IMR-90 (cell line): Measurements from ENCODE around the gene VEGFA. TPM values are rescaled to one million over a fixed set of nuclear protein-coding genes. Genes with fewer than 3 reads are reported as not detected.

Experiments used
- ATAC-seq: fragments of 200-7000 bp; cut with Tn5 transposase; 2 replicates; pipeline ENCODE4 v1.9.1; 2020; ENCODE audit warnings: low read depth, mild to moderate bottlenecking, moderate library complexity
- BruUV-seq: library from RNA; stranded (reverse); fragments of 400-500 nt; replicated peaks from 2 replicates; lab custom pipeline; 2021; lab: Mats Ljungman, UMichigan
- CTCF ChIA-PET: fragments of 300-600 bp; formaldehyde crosslinking; extraction: SDS; loops from one replicate; lab custom pipeline; 2021; ENCODE audit warnings: antibody characterized with exemption; lab: Yijun Ruan, JAX
- POLR2A ChIA-PET: fragments of 300-600 bp; sonication (Branson Sonifier 250); formaldehyde crosslinking; loops from one replicate; lab custom pipeline; 2022; ENCODE audit warnings: antibody characterized with exemption; ENCODE audit not compliant: unreplicated experiment; lab: Charles Lee
- DNase-seq: peaks from one replicate; pipeline ENCODE4 v3.0.0; 2013
- H2AFZ ChIP-seq: replicated peaks from 2 replicates; pipeline ENCODE3; 2013; ENCODE audit warnings: low read length, mild to moderate bottlenecking; ENCODE audit not compliant: poor library complexity
- H2AK5ac ChIP-seq: 2 replicates; pipeline ENCODE4 v1.6.1; 2013; ENCODE audit warnings: low read depth, low read length, inconsistent platforms
- H2AK9ac ChIP-seq: replicated peaks from 2 replicates; pipeline ENCODE3; 2013; ENCODE audit warnings: mild to moderate bottlenecking, low read depth, low read length, moderate library complexity; ENCODE audit not compliant: poor library complexity
- H2BK120ac ChIP-seq: 2 replicates; pipeline ENCODE4 v1.6.1; 2013; ENCODE audit warnings: low read depth, low read length, inconsistent platforms
- H2BK15ac ChIP-seq: 3 replicates; pipeline ENCODE4 v1.6.1; 2013; ENCODE audit warnings: low read depth, low read length, inconsistent platforms
- H2BK20ac ChIP-seq: 2 replicates; pipeline ENCODE4 v1.6.1; 2013; ENCODE audit warnings: low read depth, mild to moderate bottlenecking, inconsistent platforms, low read length, moderate library complexity
- H2BK5ac ChIP-seq: 2 replicates; pipeline ENCODE4 v1.6.1; 2013; ENCODE audit warnings: mild to moderate bottlenecking, low read depth, low read length, inconsistent platforms; ENCODE audit not compliant: poor library complexity, severe bottlenecking
- H3K14ac ChIP-seq: replicated peaks from 2 replicates; pipeline ENCODE4 v1.6.1; 2013; ENCODE audit warnings: low read depth, low read length, inconsistent platforms
- H3K18ac ChIP-seq: 2 replicates; pipeline ENCODE4 v1.6.1; 2013; ENCODE audit warnings: low read depth, low read length, control low read depth
- H3K23ac ChIP-seq: 2 replicates; pipeline ENCODE4 v1.6.1; 2013; ENCODE audit warnings: low read depth, low read length, inconsistent platforms
- H3K27ac ChIP-seq: 2 replicates; pipeline ENCODE4 v1.5.1; 2013; ENCODE audit warnings: mild to moderate bottlenecking, control low read depth, low read length; ENCODE audit not compliant: insufficient read depth
- H3K27me3 ChIP-seq: 2 replicates; pipeline ENCODE4 v1.6.1; 2013; ENCODE audit warnings: low read length; ENCODE audit not compliant: control insufficient read depth, insufficient read depth
- H3K36me3 ChIP-seq: 2 replicates; pipeline ENCODE4 v1.6.1; 2013; ENCODE audit warnings: low read length, mixed read lengths; ENCODE audit not compliant: control insufficient read depth, insufficient read depth
- H3K4ac ChIP-seq: 2 replicates; pipeline ENCODE4 v1.6.1; 2013; ENCODE audit warnings: low read depth, low read length, inconsistent platforms
- H3K4me1 ChIP-seq: 2 replicates; pipeline ENCODE4 v1.6.1; 2013; ENCODE audit warnings: low read length, mixed read lengths; ENCODE audit not compliant: control insufficient read depth, insufficient read depth
- H3K4me2 ChIP-seq: 2 replicates; pipeline ENCODE4 v1.6.1; 2013; ENCODE audit warnings: low read depth, mild to moderate bottlenecking, control low read depth, low read length, moderate library complexity
- H3K4me3 ChIP-seq: 2 replicates; pipeline ENCODE4 v1.5.1; 2013; ENCODE audit warnings: low read depth, mild to moderate bottlenecking, control low read depth, low read length, moderate library complexity; ENCODE audit not compliant: insufficient read depth
- H3K56ac ChIP-seq: 2 replicates; pipeline ENCODE4 v1.6.1; 2013; ENCODE audit warnings: low read length, inconsistent platforms; ENCODE audit not compliant: insufficient read depth; ENCODE audit errors: extremely low read depth
- H3K79me1 ChIP-seq, 2 experiments: 2 replicates each; pipeline ENCODE4 v1.6.1; 2013; ENCODE audit warnings: low read length in 2 of 2, inconsistent platforms in 1 of 2, low read depth in 1 of 2
- H3K9ac ChIP-seq: 2 replicates; pipeline ENCODE4 v1.6.1; 2013; ENCODE audit warnings: low read depth, low read length, control low read depth
- H3K9me1 ChIP-seq: 2 replicates; pipeline ENCODE4 v1.6.1; 2013; ENCODE audit warnings: low read length, inconsistent platforms; ENCODE audit not compliant: insufficient read depth
- H3K9me3 ChIP-seq: 2 replicates; pipeline ENCODE4 v1.6.1; 2013; ENCODE audit warnings: low read length; ENCODE audit not compliant: control insufficient read depth, insufficient read depth
- H4K20me1 ChIP-seq: 2 replicates; pipeline ENCODE4 v1.6.1; 2013; ENCODE audit warnings: low read length, inconsistent platforms; ENCODE audit not compliant: insufficient read depth
- H4K5ac ChIP-seq: 2 replicates; pipeline ENCODE4 v1.6.1; 2013; ENCODE audit warnings: mild to moderate bottlenecking, low read depth, low read length, control low read depth
- H4K8ac ChIP-seq, 2 experiments: 2 replicates each; pipeline ENCODE4 v1.6.1; 2013; ENCODE audit warnings: low read depth in 2 of 2, low read length in 2 of 2, control low read depth in 1 of 2, inconsistent platforms in 1 of 2
- H4K91ac ChIP-seq: 2 replicates; pipeline ENCODE4 v1.6.1; 2013; ENCODE audit warnings: low read depth, low read length, inconsistent platforms; ENCODE audit not compliant: insufficient read depth
- NFE2L2 ChIP-seq: fragments of 150-350 bp; IDR thresholded peaks from 2 replicates; pipeline ENCODE4 v1.6.1; 2016; ENCODE audit warnings: low read depth, mild to moderate bottlenecking, low read length
- POLR2A ChIP-seq: IDR thresholded peaks from 2 replicates; pipeline ENCODE4 v1.6.1; 2012; ENCODE audit warnings: mild to moderate bottlenecking, low read depth, low read length
- WGBS, 2 experiments: methylation state at CpG; one replicate each; pipeline versions ENCODE4 v1.1.5 to v1.1.7; 2013; ENCODE audit warnings: missing lambda C conversion rate in 2 of 2; ENCODE audit not compliant: insufficient read length in 1 of 2; ENCODE audit errors: extremely low coverage in 2 of 2; 5-methylcytosine and 5-hydroxymethylcytosine counted together
- dilution Hi-C: fragments of 300-500 bp; cut with HindIII; formaldehyde crosslinking; loops from one replicate; pipeline ENCODE4 v1.14.3; 2018; ENCODE audit warnings: low sequenced_read_pairs; ENCODE audit not compliant: unreplicated experiment
- in situ Hi-C: fragments of 300-500 bp; cut with MboI; formaldehyde crosslinking; loops from 3 replicates; pipeline ENCODE4 v1.14.3; 2019; ENCODE audit warnings: low sequenced_read_pairs, inconsistent platforms, mixed read lengths
- intact Hi-C: fragments of 100-400 bp; cut with micrococcal nuclease; formaldehyde crosslinking; loops from 2 replicates; pipeline ENCODE4 v1.10.0; 2022
- polyA plus RNA-seq, 3 experiments: library from polyadenylated mRNA; depleted of rRNA; stranded (reverse); fragments of >200 nt; gene quantifications; 2 replicates each; pipeline ENCODE4 v1.2.3, GENCODE V29; 2012; ENCODE audit warnings: low replicate concordance in 1 of 3
- total RNA-seq: library from RNA; depleted of rRNA; stranded (reverse); fragments of >200 nt; gene quantifications from 2 replicates; pipeline ENCODE4 v1.2.3, GENCODE V29; 2012

The VEGFA gene
- total and polyA plus RNA-seq, 2 of the 4 experiments (the other 2 are of a cell fraction), result 190 to 234 TPM

GRCh38 chr6:43778976-43779851, 9.2 kb downstream of the VEGFA start:
- Histone ChIP-seq H3K4me1 (peaks cover 19% of the 10 kb centered on the region), H3K27ac (no peak overlapping the region), H4K5ac (no peak overlapping the region), H4K20me1 (peaks cover 100% of the 10 kb centered on the region), H2BK15ac (no peak overlapping the region), H3K9me3 (no peaks in the 10 kb centered on the region), H2BK5ac (no peak overlapping the region), H4K91ac (no peak overlapping the region), H2BK20ac (no peak overlapping the region), H3K14ac (no peak overlapping the region), H3K18ac (no peak overlapping the region), H2BK120ac (no peak overlapping the region), H3K23ac (no peak overlapping the region), H3K9ac (no peak overlapping the region), H3K9me1 (peaks cover 32% of the 10 kb centered on the region), H3K56ac (no peak overlapping the region), H2AK9ac (no peak overlapping the region), H3K79me1 (peaks cover 62 to 89% of the 10 kb centered on the region in 2 experiments), H2AK5ac (no peak overlapping the region), H3K4me3 (no peak overlapping the region), H3K4ac (no peak overlapping the region), H2AFZ (no peak overlapping the region), H3K36me3 (peaks cover 96% of the 10 kb centered on the region), H3K27me3 (no peaks in the 10 kb centered on the region), H3K4me2 (no peak overlapping the region), H4K8ac (no peak overlapping the region)
- CTCF ChIA-PET, result no interaction called here
- in situ Hi-C loops, result no loop called here
- intact Hi-C loops, result no loop called here
- DNase-seq (no peak), ATAC-seq (no peak)
- no peak for TF ChIP-seq NFE2L2
- peak; percentile 16 for TF ChIP-seq POLR2A
- BruUV-seq, result no TSS peak
- WGBS, 2 experiments, result 88% methylated on average over 3 of the region's 12 CpGs; no CpG with 5 or more reads in 1 of the 2 experiments
- dilution Hi-C loops, result no loop called here
- POLR2A ChIA-PET, result no interaction called here
